SIG-M5 treated with dmso at 0.1 percent for 504 hours (cell line): Measurements from ENCODE around the gene ARAF.
"Not testable (repeated sequence)": the region's sequence is repeated elsewhere in the genome, so short reads cannot be mapped to it uniquely, and the experiment has no call there.

Experiments used
- DNase-seq: peaks from one replicate; lab custom pipeline; 2025; ENCODE audit not compliant: unreplicated experiment; lab: John Stamatoyannopoulos, UW

ARAF gene

GRCh38 chrX:47584714-47585113 lies 23.7 kb downstream of the ARAF start:
- DNase-seq, result no peak

DNA sequence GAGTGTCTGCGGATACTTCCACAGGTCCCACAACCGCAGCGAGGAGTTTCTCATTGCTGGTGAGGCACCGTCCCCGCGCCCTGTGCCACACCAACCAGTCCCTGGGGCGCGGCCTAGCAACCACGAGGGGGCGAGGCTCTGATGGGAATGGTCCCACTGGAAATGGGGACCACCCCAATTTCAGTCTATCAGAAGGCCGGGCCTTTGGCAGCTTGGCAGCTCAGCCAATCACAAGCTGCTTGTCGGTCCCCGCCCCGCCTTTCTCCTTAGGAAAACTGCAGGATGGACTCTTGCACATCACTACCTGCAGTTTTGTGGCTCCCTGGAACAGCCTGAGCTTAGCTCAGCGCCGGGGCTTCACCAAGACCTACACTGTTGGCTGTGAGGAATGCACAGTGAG lies 24.3 kb downstream of the ARAF start:
- no peak for DNase-seq

DNA sequence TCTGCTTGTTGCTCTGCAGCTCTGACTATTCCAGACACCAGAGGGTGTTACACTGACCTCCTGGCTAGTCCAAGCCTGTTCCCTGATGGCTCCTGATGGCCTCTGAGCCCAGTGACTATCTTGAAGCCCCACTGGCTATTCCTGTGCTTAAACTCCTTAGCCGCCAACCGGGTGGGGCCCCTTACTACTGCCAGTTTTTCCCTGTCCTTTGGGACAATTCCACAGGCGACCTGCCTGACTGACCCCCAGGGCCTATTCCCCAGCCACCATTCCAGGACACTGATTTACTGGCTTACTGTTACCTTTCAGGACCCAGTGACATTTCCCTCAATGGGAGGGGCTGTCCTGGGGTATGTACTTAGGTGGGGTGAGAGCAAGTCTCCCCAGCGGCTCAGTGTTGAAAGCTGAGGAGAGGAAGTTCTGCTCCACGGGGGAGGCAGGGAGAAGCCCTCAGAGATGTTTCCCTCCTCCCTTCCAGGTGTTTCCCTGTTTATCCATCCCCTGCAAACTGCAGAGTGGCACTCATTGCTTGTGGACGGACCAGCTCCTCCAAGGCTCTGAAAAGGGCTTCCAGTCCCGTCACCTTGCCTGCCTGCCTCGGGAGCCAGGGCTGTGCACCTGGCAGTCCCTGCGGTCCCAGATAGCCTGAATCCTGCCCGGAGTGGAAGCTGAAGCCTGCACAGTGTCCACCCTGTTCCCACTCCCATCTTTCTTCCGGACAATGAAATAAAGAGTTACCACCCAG lies 25.2 kb downstream of the ARAF start:
- DNase-seq, result no peak

- DNase-seq, result no peak
These were observed 26.3 kb downstream of the ARAF start for GRCh38 chrX:47587091-47587891.

DNA sequence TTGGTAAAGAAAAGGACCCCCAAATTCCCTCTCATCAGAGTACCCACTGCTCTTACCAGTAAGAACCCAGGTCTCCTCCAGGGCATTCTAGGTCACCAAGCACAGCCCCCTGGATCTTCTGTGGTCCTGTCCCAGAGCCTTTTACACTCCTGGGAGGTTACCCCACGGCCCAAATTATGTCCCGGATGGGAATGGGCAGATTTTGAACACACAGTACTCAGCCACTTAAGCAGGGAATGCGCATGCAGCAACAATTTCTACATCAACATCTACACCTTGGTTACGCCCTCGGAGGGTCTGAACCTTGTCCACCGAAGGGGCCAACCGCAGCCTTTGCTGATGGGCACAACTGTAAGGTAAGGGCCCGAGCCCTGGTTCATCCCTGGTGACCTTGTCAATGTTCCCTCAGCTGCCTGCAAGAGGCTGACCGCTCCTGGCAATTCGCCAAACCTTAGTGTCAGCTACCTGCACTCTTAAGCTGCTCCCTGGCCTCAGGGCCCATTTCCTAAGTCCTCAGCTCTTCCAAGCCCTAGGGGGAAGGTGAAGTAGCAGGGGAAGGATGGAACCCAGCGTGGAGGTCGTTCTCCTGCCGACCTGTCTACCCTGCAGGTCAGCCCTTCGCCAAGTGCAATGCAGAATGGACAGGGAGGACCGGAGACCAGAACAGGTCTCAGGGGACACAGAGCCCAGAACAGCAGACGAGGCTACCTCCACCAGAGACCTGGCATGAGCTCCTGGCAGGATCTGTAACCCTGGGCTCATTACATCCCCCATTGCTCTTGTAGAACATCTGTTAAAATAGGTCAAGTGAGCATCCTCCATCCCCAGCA lies 27.1 kb downstream of the ARAF start:
- DNase-seq, result no peak

GRCh38 chrX:47590984-47591383 lies 30.0 kb downstream of the ARAF start:
- DNase-seq, result no peak

GRCh38 chrX:47593522-47593921 lies 32.5 kb downstream of the ARAF start:
- no peak for DNase-seq

DNA sequence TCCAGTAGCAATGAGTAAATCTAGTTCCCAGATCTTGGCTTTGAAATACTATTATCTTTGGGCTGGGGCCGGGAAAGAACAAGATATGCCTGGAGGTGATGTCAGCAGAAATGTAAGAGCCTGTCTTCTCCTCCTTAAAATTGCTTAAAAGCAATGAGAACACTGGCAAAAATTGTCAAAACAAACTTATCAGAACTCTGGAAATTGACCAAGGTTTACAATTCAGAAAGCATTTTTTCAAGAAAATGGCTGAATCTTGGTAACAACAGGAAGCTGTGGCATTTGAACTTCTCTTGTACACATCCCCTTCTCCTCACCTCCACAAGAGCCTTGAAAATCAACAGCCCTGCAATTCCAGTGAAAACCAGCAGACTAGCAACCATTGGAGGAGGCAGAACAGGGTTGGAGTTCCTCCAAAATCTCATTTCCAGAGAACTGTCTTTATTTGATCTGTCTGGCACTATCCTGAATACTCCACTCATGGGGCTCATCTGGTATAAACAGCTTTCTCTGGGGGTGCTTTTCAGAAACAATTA lies 34.8 kb downstream of the ARAF start:
- no peak for DNase-seq

- DNase-seq, result no peak
These were observed 35.3 kb downstream of the ARAF start for GRCh38 chrX:47596256-47596655.

GRCh38 chrX:47597222-47597621 lies 36.2 kb downstream of the ARAF start:
- DNase-seq, result no peak

DNA sequence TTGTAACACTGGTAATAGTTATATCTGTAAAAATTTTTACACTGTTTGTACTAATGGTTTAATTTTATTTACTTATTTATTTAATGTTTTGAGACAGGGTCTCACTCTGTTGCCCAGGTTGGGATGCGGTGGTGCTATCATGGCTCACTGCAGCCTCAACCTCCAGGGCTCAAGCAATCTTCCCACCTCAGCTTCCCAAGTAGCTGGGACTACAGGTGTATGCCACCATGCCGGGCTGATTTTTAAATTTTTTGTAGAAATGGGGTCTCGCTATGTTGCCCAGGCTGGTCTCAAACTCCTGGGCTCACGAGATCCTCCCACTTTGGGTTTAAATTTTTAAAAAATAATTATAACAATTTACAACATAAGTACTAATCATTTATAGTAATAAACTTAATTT lies 42.1 kb downstream of the ARAF start:
- not testable (repeated sequence) for DNase-seq

- DNase-seq, result peak; percentile 35
These were observed 44.0 kb downstream of the ARAF start for GRCh38 chrX:47605024-47605423.

GRCh38 chrX:47607091-47607490 lies 46.1 kb downstream of the ARAF start:
- no peak for DNase-seq

DNA sequence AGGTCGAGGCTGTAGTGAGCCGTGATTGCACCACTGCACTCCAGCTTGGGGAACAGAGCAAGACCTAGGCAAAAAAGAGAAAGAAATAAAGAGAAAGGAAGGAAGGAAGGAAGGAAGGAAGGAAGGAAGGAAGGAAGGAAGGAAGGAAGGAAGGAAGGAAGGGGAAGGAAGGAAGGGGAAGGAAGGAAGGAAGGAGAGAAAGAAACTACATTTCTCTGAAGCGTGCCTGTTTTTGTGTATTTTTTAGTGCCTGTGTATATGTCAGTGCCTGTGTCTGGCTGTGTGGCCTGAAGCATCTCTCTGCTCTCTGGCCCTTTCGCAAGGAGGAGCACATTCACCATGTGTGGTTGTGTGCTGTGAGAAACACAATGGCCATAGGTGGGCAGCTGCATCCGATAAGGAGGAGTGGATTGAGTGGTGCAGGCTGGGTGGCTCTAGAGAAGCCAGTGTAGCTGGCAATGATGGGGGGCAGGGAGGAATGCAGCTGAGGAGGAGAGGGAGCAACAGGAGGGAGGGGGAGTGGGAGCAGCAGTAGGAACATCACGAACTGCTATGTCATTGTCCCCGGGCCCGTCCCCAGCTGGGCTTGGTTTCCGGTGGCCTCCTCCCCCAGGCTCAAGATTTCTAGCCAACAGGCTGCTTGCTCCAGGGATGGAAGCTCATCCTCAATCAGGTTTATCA lies 47.3 kb downstream of the ARAF start:
- DNase-seq, result no peak

DNA sequence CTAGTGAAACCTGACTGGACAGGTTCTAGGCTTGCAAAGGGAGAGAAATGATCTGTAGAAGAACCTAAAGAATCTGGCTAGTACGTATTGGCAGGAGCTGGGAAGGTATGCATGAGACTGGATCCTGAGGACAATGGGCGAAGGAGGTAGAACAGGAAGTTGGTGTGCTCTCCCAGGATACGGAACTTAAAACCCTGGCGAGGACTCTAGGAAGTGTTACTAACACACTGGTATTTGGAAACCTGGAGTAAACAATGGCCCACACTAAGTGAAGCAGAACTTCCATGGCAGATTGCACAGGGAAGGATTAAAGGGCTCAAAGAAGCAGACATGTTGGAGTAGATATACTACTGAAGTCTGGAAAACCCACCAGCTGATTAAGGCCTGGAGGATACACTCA lies 49.5 kb downstream of the ARAF start:
- DNase-seq, result no peak

GRCh38 chrX:47611489-47611888 lies 50.5 kb downstream of the ARAF start:
- no peak for DNase-seq

DNA sequence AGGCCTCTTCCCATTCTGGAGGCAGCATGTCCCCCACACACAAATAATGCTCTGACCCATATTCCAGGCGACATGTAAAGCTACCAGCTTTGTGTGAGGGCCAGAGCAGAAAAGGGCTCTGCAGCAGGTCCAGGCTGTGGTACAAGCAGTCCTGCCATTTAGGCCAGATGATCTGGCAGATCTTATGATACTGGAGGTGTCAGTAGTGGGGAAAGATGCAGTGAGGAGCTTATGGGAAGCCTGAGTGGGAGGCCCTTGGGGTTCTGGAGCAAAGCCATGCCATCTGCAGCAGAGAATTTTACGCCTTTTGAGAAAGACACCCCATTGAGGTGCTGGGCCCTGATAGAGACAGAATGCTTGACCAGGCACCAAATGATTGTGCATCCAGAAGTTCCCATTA lies 50.9 kb downstream of the ARAF start:
- DNase-seq, result no peak

DNA sequence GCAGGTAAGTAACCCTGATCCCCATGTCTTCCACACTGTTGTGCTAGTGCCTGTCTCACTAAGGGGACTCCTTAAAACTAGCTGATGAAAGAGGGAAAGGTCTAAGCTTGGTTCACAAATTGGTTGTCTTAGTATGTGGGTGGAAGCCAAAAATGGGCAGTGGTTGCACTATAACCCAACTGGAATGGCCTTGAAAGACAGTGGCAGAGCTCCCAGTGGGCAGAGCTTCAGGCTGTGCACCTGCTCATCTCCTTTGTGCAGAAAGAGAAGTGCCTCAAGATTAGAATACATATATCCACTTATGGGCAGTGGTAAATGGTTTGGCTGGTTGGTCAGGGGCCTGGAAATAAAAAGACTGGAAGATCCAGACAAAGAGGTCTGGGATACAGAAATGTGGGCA lies 51.4 kb downstream of the ARAF start:
- DNase-seq, result no peak

GRCh38 chrX:47613082-47613481 lies 52.1 kb downstream of the ARAF start:
- DNase-seq, result no peak

DNA sequence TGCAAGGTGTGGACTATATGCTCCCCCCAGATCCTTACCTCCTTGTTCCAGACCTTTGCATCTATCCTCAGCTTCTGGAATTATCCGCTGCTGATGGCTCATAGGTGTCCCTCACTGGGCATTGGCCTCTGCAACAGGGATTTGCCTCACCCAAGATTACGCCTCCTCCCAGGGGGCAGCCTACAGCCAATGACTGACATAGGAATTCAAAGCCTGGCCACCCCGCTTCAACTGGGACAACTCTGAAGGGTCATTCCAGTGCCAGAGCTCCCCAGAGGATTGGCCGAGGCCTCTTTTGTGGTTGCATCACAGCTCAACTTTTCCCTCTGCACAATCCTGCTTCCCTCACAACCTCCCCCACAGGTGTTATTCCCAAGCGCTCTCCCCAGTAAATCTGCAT lies 53.6 kb downstream of the ARAF start:
- no peak for DNase-seq
